Panc1 (cell line): Measurements from ENCODE around the gene GPR142. TPM values are rescaled to one million over a fixed set of nuclear protein-coding genes. Genes with fewer than 3 reads are reported as not detected.

Source experiments
- ATAC-seq: fragments of 200-7000 bp; cut with Tn5 transposase; 2 replicates; pipeline ENCODE4 v1.9.1; 2020; ENCODE audit warnings: mild to moderate bottlenecking, moderate library complexity
- BruUV-seq: library from RNA; stranded (reverse); fragments of 400-500 nt; replicated peaks from 2 replicates; lab custom pipeline; 2021; lab: Mats Ljungman, UMichigan
- CTCF ChIA-PET: fragments of 300-600 bp; sonication (Branson Sonifier 250); formaldehyde crosslinking; loops from one replicate; lab custom pipeline; 2022; ENCODE audit warnings: antibody characterized with exemption; lab: Charles Lee
- POLR2A ChIA-PET: fragments of 300-600 bp; sonication (Branson Sonifier 250); formaldehyde crosslinking; loops from one replicate; lab custom pipeline; 2022; ENCODE audit warnings: antibody characterized with exemption; lab: Charles Lee
- DNase-seq: peaks from one replicate; pipeline ENCODE4 v3.0.0-alpha.2; 2010; ENCODE audit warnings: low read depth, low spot score
- H3K27ac ChIP-seq: 2 replicates; pipeline ENCODE4 v1.5.1; 2011; ENCODE audit warnings: mild to moderate bottlenecking, low read length, inconsistent platforms
- H3K27me3 ChIP-seq: fragments of 200-500 bp; sonication (Bioruptor generic); 2 replicates; pipeline ENCODE4 v1.6.0; 2014; ENCODE audit warnings: low read length, inconsistent platforms; ENCODE audit not compliant: control insufficient read depth, insufficient read depth
- H3K36me3 ChIP-seq: fragments of 200-500 bp; sonication (Bioruptor generic); 2 replicates; pipeline ENCODE4 v1.5.1; 2014; ENCODE audit warnings: inconsistent platforms, mild to moderate bottlenecking, low read length, moderate library complexity; ENCODE audit not compliant: control insufficient read depth, insufficient read depth
- H3K4me1 ChIP-seq: 2 replicates; pipeline ENCODE4 v1.5.1; 2011; ENCODE audit warnings: inconsistent platforms, mild to moderate bottlenecking, low read length, moderate library complexity; ENCODE audit not compliant: control insufficient read depth, insufficient read depth
- H3K4me3 ChIP-seq, 2 experiments: 2 replicates each; pipeline ENCODE4 v1.5.1; 2011 to 2012; ENCODE audit warnings: low read depth in 2 of 2, low read length in 2 of 2, mild to moderate bottlenecking in 2 of 2, inconsistent platforms in 1 of 2, moderate library complexity in 1 of 2
- H3K9me3 ChIP-seq: fragments of 200-500 bp; sonication (Bioruptor generic); 2 replicates; pipeline ENCODE4 v1.5.1; 2014; ENCODE audit warnings: low read depth, mild to moderate bottlenecking, inconsistent platforms, low read length, moderate library complexity; ENCODE audit not compliant: control insufficient read depth, insufficient read depth
- CTCF ChIP-seq: fragments of 450-650 bp; IDR thresholded peaks from 2 replicates; pipeline ENCODE4 v1.5.1; 2017; ENCODE audit warnings: mild to moderate bottlenecking
- POLR2AphosphoS5 ChIP-seq: IDR thresholded peaks from 2 replicates; pipeline ENCODE4 v1.6.1; 2012; ENCODE audit warnings: mild to moderate bottlenecking, low read depth, low read length, moderate library complexity
- SIN3A ChIP-seq: IDR thresholded peaks from 2 replicates; pipeline ENCODE4 v1.6.1; 2012; ENCODE audit warnings: low read depth, mild to moderate bottlenecking, low read length, moderate library complexity, borderline replicate concordance; ENCODE audit not compliant: insufficient read depth
- TCF7L2 ChIP-seq: IDR thresholded peaks from 2 replicates; pipeline ENCODE4 v1.6.1; 2011; ENCODE audit warnings: mild to moderate bottlenecking, low read depth, low read length, inconsistent platforms
- in situ Hi-C: cut with HindIII; loops from 2 replicates; pipeline ENCODE4 v1.10.0; 2016; ENCODE audit warnings: low sequenced_read_pairs, low pct_unique_long_range_greater_than_20kb
- intact Hi-C: fragments of 100-400 bp; cut with micrococcal nuclease; formaldehyde crosslinking; loops from one replicate; pipeline ENCODE4 v1.10.0; 2022; ENCODE audit not compliant: unreplicated experiment
- total RNA-seq: library from RNA; stranded (reverse); gene quantifications from one replicate; pipeline ENCODE4 v1.2.1, GENCODE V29; 2021; ENCODE audit not compliant: unreplicated experiment
- TF ChIP-seq, protein P1 (sequence below), 2 experiments: IDR thresholded peaks; 2 replicates each; pipeline ENCODE4 v1.6.1; 2011 to 2012; ENCODE audit warnings: low read depth in 2 of 2, control low read depth in 1 of 2, low read length in 1 of 2, mild to moderate bottlenecking in 1 of 2, moderate library complexity in 1 of 2; ENCODE audit not compliant: insufficient read depth in 1 of 2

The GPR142 gene
- total RNA-seq, 1 experiment from 2014 or later, result not detected

DNA sequence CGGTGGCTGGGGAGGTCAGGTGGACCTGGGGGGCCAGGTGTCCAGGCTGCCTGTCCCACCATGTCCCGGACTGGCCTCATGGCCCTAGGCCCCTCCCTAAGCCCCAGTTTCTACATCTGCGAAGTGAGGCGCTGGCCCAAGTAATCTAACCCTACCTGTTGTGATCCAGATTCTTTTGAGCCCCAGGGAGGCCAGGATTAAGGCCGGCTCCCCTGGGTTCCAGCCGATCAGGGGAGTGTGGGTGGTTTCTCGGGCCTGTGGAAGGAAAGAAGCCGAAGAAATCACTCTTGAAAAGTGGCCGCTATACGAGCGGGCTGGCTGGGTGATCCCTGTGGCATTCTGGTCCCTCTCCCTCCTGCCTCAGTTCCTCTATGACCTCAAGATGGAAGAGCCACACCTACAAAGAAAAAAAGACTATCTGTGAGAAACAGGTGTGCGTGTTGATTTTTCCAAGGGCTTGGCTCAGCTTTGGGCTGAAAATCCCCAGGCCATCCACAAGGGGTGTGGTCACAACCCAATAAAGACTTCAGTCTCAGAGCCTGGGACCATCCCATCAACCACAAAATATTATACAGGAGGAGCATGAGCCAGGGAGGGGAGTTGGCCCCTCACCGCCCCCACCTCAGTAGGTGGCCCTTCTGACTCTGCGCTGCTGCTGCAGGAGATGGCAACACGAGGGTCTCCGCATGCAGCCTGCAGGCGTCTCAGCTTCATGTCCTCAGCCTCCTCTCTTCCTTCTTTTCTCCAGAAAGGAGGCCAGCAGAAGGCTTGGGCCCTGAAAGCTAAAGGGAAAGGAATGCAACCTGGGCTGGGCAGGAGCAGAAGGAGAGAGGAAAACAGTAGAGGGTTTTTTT is 20.3 kb downstream of the GPR142 start:
- Histone ChIP-seq H3K4me3 (no peak overlapping the region), H3K27me3 (no peaks in the 10 kb centered on the region), H3K27ac (no peak overlapping the region), H3K9me3 (no peaks in the 10 kb centered on the region), H3K4me1 (no peaks in the 10 kb centered on the region), H3K36me3 (no peaks in the 10 kb centered on the region)
- intact Hi-C loops (no loop called here), in situ Hi-C loops (no loop called here)
- ChIA-PET CTCF (no interaction called here), POLR2A (no interaction called here)
- TF ChIP-seq POLR2AphosphoS5 (no peak), SIN3A (no peak), TCF7L2 (no peak), CTCF (no peak)
- TF ChIP-seq, protein P1, sequence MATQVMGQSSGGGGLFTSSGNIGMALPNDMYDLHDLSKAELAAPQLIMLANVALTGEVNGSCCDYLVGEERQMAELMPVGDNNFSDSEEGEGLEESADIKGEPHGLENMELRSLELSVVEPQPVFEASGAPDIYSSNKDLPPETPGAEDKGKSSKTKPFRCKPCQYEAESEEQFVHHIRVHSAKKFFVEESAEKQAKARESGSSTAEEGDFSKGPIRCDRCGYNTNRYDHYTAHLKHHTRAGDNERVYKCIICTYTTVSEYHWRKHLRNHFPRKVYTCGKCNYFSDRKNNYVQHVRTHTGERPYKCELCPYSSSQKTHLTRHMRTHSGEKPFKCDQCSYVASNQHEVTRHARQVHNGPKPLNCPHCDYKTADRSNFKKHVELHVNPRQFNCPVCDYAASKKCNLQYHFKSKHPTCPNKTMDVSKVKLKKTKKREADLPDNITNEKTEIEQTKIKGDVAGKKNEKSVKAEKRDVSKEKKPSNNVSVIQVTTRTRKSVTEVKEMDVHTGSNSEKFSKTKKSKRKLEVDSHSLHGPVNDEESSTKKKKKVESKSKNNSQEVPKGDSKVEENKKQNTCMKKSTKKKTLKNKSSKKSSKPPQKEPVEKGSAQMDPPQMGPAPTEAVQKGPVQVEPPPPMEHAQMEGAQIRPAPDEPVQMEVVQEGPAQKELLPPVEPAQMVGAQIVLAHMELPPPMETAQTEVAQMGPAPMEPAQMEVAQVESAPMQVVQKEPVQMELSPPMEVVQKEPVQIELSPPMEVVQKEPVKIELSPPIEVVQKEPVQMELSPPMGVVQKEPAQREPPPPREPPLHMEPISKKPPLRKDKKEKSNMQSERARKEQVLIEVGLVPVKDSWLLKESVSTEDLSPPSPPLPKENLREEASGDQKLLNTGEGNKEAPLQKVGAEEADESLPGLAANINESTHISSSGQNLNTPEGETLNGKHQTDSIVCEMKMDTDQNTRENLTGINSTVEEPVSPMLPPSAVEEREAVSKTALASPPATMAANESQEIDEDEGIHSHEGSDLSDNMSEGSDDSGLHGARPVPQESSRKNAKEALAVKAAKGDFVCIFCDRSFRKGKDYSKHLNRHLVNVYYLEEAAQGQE (IDR thresholded peaks at IDR 0.05; ENCODE audit: insufficient read depth in 1 of 2, low read depth in 2 of 2, low read length in 1 of 2), result no peak
- ATAC-seq (no peak), DNase-seq (no peak)
- no TSS peak for BruUV-seq

DNA sequence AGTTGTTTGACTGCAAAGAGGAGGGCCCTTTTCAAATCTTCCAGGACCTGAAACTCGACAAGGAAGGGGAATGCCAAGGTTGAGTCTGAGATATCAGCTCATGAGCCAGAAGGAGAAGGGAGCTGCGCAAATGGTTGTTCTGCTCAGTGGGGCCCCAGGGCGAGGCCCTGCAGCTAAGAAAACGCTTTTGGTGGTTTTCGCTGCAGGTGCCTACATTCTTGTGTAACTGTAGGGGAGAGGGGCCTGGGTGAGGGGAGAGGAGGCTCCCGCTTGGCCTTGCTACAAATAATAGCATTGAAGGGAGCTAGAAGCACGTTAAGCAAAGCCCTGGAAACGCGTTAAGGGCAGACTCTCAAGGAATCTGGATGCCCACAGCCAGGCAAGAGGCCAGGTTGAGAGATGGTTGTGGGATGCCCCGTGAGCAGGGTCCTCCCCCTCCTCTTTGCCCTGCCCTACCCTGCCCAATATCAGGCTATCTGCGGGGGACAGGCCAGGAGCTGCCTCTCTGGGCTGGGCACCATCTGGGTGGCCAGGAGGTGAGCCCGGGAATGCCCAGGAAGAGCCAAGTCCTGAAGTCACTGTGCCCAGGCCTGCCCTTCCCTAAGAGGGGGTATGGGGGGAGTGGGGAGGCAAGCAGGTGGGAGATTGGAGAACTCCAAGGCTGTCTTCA is 21.9 kb downstream of the GPR142 start:
- POLR2A ChIA-PET, result no interaction called here
- in situ Hi-C loops, result no loop called here
- CTCF ChIA-PET, result no interaction called here
- Histone ChIP-seq H3K9me3 (no peaks in the 10 kb centered on the region), H3K36me3 (no peaks in the 10 kb centered on the region), H3K4me1 (no peaks in the 10 kb centered on the region), H3K27me3 (no peaks in the 10 kb centered on the region), H3K27ac (no peak overlapping the region), H3K4me3 (no peak overlapping the region)
- no peak for TF ChIP-seq SIN3A
- TF ChIP-seq CTCF, result no peak
- no peak for TF ChIP-seq TCF7L2
- no peak for TF ChIP-seq POLR2AphosphoS5
- TF ChIP-seq, protein P1 (IDR thresholded peaks at IDR 0.05; ENCODE audit: insufficient read depth in 1 of 2, low read depth in 2 of 2, low read length in 1 of 2), result no peak
- no TSS peak for BruUV-seq
- DNase-seq (no peak), ATAC-seq (no peak)
- intact Hi-C loops, result no loop called here
